ENCODE measurements around the gene SLC6A11. TPM values are rescaled to one million over a fixed set of nuclear protein-coding genes. Genes with fewer than 3 reads are reported as not detected.

SLC6A11 gene
- total and polyA plus RNA-seq, 9 of the 15 experiments (the other 6 are each of a cell fraction or from before 2014, with no cell fraction given), result 0.04 TPM; not detected in 8

- Histone ChIP-seq H3K9ac (ENCODE audit: insufficient read depth in 1 of 2, low read depth in 2 of 2, low read length in 2 of 2) (no peak overlapping the region), H3K36me3 (ENCODE audit: control insufficient read depth, insufficient read depth, low read length) (no peaks in the 10 kb centered on the region), H3K27ac (ENCODE audit: extremely low read depth, low read depth, low read length) (no peak overlapping the region), H3K9me3 (replicated peaks; ENCODE audit: control insufficient read depth, insufficient read depth, low read depth, low read length) (no peaks in the 10 kb centered on the region), H3K4me3 (no peak overlapping the region), H3K27me3 (ENCODE audit: control insufficient read depth in 2 of 2, insufficient read depth in 2 of 2, low read length in 2 of 2) (peaks cover 0 to 15% of the 10 kb centered on the region in 2 experiments; a peak in 1 of 5 replicates), H3K4me2 (ENCODE audit: insufficient read depth, low read length) (no peak overlapping the region), H4K20me1 (replicated peaks; ENCODE audit: control insufficient read depth, insufficient read depth, low read length) (peaks cover 3% of the 10 kb centered on the region; the same call in 1 of the 2 replicates), H2AFZ (ENCODE audit: low read depth, low read length) (no peak overlapping the region), H3K79me2 (ENCODE audit: control insufficient read depth, insufficient read depth, low read length) (no peaks in the 10 kb centered on the region), H3K4me1 (replicated peaks in 1 of 2; ENCODE audit: control insufficient read depth in 2 of 2, insufficient read depth in 2 of 2, low read length in 2 of 2) (no peaks in the 10 kb centered on the region), H3K9me1 (ENCODE audit: control insufficient read depth, insufficient read depth, low read length) (no peaks in the 10 kb centered on the region)
- ChIA-PET POLR2A (interaction anchor here (0.6 to 1.0 kb wide), 2 partner anchors 9 to 726 kb away, joined by 3 to 4 read pairs; no protein-coding TSS in a partner anchor), CTCF (ENCODE audit: low intra/inter-chr PET ratio) (no interaction called here)
- ATAC-seq, result no peak
- no peak for DNase-seq (ENCODE audit: extremely low read depth in 1 of 4, low spot score in 3 of 4)
- in situ Hi-C loops (cut with MboI) (no loop called here), intact Hi-C loops (cut with micrococcal nuclease) (no loop called here)
- WGBS (ENCODE audit: insufficient coverage, low coverage, missing lambda C conversion rate), result 0% methylated on average over 9 of the region's 10 CpGs
- BruUV-seq (replicated peaks), result no TSS peak
- no peak for FAIRE-seq
- TF ChIP-seq DPF2 (IDR thresholded peaks at IDR 0.05) (no peak), HDAC6 (IDR thresholded peaks at IDR 0.05; ENCODE audit: low read depth, low read length) (no peak), ZNF740 (CRISPR knock-in tag; IDR thresholded peaks at IDR 0.05) (no peak), ZNF740 (tag; IDR thresholded peaks at IDR 0.05) (no peak), MCM5 (IDR thresholded peaks at IDR 0.05; ENCODE audit: low read depth) (no peak), ETV1 (tag; conservative IDR thresholded peaks at IDR 0.05; ENCODE audit: low read depth) (no peak), ESRRA (IDR thresholded peaks at IDR 0.05; ENCODE audit: borderline replicate concordance, low read depth) (no peak), PHTF2 (CRISPR knock-in tag; IDR thresholded peaks at IDR 0.05) (no peak), CREM (IDR thresholded peaks at IDR 0.05; ENCODE audit: low read depth) (no peak), MEF2A (IDR thresholded peaks at IDR 0.05; ENCODE audit: control insufficient read depth, low read depth, low read length) (no peak), NKRF (IDR thresholded peaks at IDR 0.05; ENCODE audit: borderline replicate concordance) (no peak)
- TF ChIP-seq, protein P1, sequence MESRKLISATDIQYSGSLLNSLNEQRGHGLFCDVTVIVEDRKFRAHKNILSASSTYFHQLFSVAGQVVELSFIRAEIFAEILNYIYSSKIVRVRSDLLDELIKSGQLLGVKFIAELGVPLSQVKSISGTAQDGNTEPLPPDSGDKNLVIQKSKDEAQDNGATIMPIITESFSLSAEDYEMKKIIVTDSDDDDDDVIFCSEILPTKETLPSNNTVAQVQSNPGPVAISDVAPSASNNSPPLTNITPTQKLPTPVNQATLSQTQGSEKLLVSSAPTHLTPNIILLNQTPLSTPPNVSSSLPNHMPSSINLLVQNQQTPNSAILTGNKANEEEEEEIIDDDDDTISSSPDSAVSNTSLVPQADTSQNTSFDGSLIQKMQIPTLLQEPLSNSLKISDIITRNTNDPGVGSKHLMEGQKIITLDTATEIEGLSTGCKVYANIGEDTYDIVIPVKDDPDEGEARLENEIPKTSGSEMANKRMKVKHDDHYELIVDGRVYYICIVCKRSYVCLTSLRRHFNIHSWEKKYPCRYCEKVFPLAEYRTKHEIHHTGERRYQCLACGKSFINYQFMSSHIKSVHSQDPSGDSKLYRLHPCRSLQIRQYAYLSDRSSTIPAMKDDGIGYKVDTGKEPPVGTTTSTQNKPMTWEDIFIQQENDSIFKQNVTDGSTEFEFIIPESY (CRISPR knock-in tag; IDR thresholded peaks at IDR 0.05), result no peak
- TF ChIP-seq, protein P2, sequence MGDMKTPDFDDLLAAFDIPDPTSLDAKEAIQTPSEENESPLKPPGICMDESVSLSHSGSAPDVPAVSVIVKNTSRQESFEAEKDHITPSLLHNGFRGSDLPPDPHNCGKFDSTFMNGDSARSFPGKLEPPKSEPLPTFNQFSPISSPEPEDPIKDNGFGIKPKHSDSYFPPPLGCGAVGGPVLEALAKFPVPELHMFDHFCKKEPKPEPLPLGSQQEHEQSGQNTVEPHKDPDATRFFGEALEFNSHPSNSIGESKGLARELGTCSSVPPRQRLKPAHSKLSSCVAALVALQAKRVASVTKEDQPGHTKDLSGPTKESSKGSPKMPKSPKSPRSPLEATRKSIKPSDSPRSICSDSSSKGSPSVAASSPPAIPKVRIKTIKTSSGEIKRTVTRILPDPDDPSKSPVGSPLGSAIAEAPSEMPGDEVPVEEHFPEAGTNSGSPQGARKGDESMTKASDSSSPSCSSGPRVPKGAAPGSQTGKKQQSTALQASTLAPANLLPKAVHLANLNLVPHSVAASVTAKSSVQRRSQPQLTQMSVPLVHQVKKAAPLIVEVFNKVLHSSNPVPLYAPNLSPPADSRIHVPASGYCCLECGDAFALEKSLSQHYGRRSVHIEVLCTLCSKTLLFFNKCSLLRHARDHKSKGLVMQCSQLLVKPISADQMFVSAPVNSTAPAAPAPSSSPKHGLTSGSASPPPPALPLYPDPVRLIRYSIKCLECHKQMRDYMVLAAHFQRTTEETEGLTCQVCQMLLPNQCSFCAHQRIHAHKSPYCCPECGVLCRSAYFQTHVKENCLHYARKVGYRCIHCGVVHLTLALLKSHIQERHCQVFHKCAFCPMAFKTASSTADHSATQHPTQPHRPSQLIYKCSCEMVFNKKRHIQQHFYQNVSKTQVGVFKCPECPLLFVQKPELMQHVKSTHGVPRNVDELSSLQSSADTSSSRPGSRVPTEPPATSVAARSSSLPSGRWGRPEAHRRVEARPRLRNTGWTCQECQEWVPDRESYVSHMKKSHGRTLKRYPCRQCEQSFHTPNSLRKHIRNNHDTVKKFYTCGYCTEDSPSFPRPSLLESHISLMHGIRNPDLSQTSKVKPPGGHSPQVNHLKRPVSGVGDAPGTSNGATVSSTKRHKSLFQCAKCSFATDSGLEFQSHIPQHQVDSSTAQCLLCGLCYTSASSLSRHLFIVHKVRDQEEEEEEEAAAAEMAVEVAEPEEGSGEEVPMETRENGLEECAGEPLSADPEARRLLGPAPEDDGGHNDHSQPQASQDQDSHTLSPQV (IDR thresholded peaks at IDR 0.05), result no peak
Measured at GRCh38 chr3:10977892-10978510, 162.0 kb downstream of the SLC6A11 start.

Measured in K562 (cell line).